Fibroblast of mammary gland (primary cell): ENCODE measurements around the gene SLC39A6.
A peak's percentile ranks its signal among the peaks of the same experiment; 100 is the strongest.

ENCODE experiments used
- DNase-seq: peaks from one replicate; pipeline ENCODE4 v3.0.0-alpha.2; 2010; ENCODE audit warnings: low read depth
- H3K4me3 ChIP-seq: 2 replicates; pipeline ENCODE4 v1.5.1; 2011; ENCODE audit warnings: low read depth, mild to moderate bottlenecking, low read length, moderate library complexity; ENCODE audit not compliant: control insufficient read depth
- TF ChIP-seq, protein P1 (sequence below): conservative IDR thresholded peaks from 2 replicates; pipeline ENCODE4 v1.5.1; 2011; ENCODE audit warnings: low read depth, low read length, inconsistent platforms; ENCODE audit not compliant: control insufficient read depth, insufficient read depth

The SLC39A6 gene

GRCh38 chr18:36167692-36168218 lies 38.6 kb upstream of the SLC39A6 start:
- DNase-seq = no peak
- TF ChIP-seq, protein P1, sequence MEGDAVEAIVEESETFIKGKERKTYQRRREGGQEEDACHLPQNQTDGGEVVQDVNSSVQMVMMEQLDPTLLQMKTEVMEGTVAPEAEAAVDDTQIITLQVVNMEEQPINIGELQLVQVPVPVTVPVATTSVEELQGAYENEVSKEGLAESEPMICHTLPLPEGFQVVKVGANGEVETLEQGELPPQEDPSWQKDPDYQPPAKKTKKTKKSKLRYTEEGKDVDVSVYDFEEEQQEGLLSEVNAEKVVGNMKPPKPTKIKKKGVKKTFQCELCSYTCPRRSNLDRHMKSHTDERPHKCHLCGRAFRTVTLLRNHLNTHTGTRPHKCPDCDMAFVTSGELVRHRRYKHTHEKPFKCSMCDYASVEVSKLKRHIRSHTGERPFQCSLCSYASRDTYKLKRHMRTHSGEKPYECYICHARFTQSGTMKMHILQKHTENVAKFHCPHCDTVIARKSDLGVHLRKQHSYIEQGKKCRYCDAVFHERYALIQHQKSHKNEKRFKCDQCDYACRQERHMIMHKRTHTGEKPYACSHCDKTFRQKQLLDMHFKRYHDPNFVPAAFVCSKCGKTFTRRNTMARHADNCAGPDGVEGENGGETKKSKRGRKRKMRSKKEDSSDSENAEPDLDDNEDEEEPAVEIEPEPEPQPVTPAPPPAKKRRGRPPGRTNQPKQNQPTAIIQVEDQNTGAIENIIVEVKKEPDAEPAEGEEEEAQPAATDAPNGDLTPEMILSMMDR = no peak
- H3K4me3 ChIP-seq = no peak overlapping the region

- TF ChIP-seq, protein P1 = no peak
- no peak for DNase-seq
- no peak overlapping the region for H3K4me3 ChIP-seq
Measured at GRCh38 chr18:36162981-36163380, 33.8 kb upstream of the SLC39A6 start.

GRCh38 chr18:36160959-36161371 lies 31.8 kb upstream of the SLC39A6 start:
- TF ChIP-seq, protein P1 = no peak
- DNase-seq = no peak

GRCh38 chr18:36158266-36158867 lies 29.2 kb upstream of the SLC39A6 start:
- no peak overlapping the region for H3K4me3 ChIP-seq
- DNase-seq = peak; percentile 87
- TF ChIP-seq, protein P1 = no peak

More at GRCh38 chr18:36160959-36161371, 31.8 kb upstream of the SLC39A6 start:
- H3K4me3 ChIP-seq = no peak overlapping the region

DNA sequence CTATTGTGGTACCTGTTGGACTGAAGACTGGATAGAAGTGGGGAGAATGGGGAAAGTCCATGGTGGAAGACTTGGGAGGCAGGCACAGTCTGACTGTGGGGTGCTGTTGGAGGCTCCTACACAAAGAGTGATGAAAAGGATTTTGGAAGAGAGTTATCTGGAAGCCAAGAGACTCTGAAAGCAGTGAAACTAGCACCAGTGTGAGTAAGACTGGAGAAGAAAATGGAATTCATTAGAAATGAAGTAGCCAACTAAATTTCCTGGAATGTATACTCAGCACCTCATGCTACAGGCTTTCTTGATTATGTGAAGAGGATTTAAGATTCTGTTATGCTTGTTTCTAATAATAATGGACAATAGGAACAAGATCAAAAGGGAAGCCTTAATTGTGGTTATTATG lies 28.3 kb upstream of the SLC39A6 start:
- no peak for DNase-seq
- no peak overlapping the region for H3K4me3 ChIP-seq

GRCh38 chr18:36155851-36156757 lies 27.0 kb upstream of the SLC39A6 start:
- TF ChIP-seq, protein P1 = no peak
- DNase-seq = peak; percentile 41
- H3K4me3 ChIP-seq = no peak overlapping the region

More for the DNA sequence above, 28.3 kb upstream of the SLC39A6 start:
- TF ChIP-seq, protein P1 = no peak
